Inflammatory macrophage (primary cell): Measurements from ENCODE around the gene PHOSPHO1.

Source experiments
- DNase-seq, 2 donors: peaks; one replicate each; pipeline ENCODE4 v3.0.0-alpha.2; 2020 to 2022

PHOSPHO1 gene

DNA sequence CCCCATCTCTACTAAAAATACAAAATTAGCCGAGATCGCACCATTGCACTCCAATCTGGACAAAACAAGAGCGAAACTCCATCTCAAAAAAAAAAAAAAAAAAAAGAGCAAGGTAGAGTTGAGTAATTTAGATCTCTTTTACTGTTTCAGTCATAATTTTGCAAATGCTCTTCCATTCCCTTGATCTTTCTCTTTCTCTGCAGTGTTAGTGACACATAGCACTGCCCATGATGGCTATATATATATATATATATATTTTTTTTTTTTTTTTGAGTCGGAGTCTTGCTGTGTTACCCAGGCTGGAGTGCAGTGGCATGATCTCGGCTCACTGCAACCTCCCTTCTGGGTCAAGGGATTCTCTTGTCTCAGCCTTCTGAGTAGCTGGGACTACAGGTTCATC, 12.2 kb upstream of the PHOSPHO1 start:
- no peak for DNase-seq

DNA sequence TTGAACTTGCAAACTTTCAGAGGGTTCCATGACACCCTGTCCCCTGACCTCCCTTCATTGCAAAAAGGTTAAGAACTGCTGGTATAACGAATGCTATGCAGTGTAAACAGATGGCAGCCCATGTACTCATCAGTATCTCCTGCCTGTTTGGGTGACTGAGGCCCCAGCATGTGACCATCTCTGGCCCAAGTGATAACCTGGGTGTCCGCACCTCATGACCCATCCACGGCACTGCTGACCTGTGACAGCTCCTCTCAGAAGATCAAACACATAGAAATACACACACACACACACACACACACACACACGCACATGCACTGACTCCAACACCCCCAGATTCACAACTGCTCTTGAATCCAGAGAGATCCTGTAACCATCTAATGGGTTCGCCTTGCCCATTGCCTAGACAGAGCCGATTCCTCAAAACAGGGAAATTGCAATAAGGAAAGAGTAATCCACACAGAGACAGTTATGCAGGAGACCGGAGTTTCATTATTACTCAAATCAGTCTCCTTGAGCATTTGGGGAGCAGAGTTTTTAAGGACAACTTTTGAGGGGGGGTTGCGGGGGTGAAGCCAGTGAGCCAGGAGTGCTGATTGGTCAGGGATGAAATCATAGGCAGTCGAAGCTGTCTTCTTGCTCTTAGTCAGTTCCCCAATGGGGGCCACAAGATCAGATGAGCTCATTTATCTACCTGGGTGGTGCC, 11.3 kb upstream of the PHOSPHO1 start:
- DNase-seq = no peak

DNA sequence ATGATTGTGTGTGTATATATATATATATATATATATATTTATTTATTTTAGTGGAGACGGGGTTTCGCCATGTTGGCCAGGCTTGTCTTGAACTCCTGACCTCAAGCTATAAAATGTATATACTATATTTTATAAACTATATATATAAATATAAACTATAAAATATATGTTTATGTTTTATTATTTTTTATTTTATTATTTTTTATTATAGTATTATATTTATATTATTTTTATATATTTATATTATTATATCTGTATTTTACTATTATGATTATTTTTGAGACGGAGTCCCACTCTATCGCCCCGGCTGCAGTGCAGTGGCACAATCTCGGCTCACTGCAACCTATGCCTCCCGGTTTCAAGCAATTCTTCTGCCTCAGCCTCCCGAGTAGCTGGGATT, 10.5 kb upstream of the PHOSPHO1 start:
- DNase-seq = no peak

DNA sequence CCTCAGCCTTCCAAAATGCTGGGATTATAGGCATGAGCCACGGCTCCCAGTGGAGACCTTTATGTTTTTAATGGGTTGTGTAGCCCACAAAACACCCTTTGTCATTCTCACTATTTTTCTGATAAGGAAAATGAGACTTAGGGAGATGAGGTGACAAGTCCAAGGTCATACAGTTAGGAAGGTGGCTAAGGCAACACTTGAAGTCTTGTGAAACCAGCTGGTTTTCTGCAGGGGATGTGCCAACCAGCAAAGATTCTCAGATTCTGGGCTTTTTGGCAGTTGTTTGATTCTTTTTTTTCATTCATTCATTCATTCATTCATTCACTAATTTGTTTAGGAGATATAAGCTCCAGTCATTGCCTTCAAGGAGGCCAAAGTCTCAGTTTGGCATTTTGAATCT, 10.0 kb upstream of the PHOSPHO1 start:
- no peak for DNase-seq

DNA sequence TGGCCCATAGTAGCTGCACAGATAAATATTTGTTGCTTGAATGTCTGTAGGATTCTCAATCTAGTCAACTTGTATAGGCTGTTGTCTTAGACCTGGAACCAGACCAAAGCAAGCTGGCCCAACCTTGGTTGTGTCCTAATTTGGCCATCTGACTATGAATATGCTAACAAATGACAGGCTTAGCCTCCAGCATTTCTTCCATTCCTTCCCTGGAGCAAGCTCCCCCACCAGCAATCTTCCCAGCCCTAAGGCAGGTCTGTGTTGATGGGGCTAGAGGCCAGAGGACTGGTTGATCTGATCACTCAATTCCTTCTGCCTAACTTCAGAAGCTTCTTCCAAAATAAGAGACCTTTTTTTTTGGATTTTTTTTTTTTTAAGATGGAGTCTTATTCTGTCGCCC, 9.4 kb upstream of the PHOSPHO1 start:
- DNase-seq = no peak

DNA sequence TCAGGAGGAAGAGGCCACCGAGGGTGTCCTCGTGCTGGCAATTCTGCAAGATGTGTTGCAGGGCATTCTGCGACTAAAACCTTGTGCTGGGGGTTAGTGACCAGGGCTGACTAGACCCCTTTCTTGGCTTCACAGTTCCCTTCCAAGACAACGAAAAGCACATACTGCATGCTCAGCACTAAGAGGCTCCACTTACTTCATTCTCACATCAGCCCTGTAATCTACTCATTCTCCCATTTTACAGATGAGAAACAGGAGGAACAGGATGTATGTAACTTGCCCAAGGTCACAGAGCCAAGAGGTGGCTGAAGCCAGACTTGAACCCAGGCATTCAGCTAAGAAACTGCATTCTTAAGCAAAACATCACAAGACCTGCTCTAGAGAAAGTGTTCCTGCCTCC, 5.3 kb upstream of the PHOSPHO1 start:
- no peak for DNase-seq

DNA sequence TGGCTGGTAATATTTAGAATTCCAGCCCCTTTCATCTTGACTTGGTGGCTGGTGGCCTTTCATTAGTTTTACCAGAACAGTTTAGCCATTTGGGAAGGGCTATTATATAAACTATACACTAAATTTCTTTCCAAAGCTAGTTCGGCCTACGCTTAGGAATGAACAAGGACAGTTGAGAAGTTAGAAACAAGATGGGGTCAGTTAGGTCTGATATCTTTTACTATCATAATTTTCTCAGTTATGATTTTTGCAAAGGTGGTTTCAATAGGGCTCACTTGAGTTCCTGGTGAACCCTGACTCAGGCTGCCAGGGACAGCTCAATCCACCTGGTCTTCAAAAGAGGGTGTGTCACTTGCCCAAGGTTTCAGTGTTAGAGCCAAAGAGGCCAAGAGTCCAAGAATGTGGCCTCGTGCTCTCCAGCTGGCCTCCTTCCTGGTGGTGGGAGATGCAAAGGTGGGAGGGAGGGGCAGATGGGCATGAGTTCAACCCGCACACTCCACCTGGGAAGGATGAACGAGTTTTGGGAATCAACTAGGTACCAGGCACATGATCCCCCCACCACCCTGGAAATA, 4.0 kb upstream of the PHOSPHO1 start:
- no peak for DNase-seq

DNA sequence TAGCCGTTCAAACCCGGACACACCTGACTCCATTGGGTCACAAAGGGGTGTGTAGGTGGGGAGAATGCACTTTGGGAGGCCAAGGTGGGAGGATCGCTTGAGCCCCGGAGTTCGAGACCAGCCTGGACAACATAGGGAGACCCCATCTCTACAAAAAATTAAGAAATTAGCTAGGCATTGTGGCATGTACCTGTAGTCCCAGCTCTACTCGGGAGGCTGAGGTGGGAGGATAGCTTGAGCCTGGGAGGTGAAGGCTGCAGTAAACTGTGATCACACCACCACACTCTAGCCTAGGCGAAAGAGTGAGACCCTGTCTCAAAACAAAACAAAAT, 942 bp upstream of the PHOSPHO1 start:
- no peak for DNase-seq

DNA sequence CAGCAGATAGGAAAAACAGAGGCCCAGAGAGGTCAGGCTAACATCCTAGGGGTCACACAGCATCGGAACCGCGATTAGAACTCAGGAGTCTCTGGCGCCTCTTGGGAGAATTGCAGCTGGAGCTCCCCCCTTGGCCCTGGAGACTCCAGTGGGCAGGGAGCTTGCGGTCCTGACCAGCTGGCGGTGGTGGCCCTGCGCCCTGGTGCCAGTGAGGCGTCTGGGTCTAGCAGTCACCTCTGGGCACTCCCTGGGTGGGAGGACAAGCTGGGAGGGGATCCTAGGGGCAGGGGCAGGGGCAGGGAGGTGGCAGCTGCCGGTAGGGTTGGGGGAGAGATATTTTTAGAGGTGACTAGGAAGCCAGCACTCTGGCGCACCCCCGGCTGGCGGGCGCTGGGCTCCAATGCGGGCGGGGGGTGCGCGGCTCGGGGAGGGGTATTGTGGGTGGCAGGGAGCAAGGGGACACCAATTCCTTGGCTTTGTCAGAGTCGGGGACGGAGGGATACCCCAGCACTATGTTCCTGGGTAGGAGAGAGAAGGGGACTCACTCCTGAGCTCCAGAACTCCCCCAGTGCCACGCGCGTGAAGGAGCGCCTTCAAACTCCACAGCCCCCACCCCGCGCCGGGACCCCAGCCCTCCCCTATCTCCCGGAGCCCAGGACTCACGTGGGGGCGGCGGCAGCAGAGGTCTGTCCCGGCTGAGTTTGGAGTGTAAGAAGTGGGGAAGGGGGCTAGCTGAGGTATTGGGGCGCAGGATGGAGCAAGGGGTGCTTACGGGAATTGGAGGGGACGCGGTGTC, 584 bp downstream of the PHOSPHO1 start:
- no peak for DNase-seq

DNA sequence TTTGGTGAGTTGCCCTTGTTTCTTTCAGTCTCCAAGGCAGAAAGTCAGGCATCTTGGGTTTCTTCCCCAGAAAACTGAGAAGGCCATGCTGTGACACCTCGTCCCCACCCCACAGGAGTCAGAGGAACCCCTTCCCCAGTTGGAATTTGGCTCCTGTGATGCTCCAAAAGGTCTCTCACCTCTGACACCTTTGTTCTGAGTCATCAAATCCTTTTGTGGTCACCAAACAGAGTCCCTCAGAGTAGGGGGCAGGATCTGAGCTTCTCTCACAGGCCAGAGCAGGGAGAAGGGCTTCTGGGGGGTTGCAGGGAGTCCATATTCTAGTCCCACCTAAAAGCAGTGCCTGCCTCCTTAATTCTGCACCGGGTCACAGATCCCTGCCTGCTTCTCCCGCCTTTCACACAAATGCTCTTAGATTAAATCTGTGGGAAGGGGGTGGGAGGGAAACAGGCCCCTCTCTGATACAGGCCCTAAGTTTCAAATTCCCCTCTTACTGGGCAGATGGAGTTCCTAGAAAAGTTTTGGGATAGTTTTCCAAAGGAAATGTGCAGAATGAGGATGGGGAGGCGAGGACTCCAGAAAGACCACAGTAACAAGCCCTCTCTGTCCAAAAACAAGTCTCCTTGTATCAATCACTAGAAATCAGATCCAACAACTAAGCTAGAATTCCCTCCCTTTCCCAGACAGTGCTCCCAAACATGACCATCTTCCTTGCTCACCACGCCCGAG, 1.3 kb downstream of the PHOSPHO1 start:
- no peak for DNase-seq

DNA sequence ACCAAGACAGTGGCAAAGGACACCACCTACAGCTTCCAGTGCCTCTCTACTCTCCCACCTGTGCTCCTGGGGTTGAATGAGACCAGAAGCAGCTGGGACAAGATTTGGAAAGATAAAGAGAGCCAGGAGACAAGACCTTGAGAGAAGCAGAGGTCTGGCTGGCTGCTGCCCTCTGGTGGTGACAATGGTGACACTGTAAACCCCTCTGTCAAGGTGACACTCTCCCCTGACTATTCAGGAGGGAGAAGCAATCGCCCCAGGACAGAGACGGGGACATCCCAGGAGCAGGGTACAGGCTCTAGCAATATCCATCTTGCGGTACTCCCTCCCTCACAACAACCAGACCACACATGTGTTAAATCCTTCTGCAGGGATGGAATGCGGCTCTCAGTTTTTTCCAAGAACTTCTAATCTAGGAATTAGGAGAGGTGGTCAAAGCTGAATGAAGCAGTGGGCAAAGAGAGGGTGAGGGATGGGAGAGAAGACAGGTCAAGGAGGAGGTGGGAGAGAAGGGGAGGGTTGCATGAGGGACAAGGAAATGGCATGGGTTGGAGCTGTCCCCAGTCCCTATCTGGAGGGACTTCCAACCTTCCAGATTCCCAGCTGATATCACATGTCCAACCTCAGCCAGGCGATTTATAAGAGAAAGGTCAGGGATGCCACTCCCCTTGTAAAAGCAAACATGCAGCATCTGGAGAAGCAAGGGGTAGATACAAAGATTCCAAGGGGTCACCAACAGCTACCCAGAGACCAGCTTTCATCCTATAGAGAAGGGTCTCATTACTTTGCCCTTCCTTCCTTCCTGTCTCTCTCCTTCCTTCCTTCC, 2.9 kb downstream of the PHOSPHO1 start:
- DNase-seq = peak; percentile 78 to 79

DNA sequence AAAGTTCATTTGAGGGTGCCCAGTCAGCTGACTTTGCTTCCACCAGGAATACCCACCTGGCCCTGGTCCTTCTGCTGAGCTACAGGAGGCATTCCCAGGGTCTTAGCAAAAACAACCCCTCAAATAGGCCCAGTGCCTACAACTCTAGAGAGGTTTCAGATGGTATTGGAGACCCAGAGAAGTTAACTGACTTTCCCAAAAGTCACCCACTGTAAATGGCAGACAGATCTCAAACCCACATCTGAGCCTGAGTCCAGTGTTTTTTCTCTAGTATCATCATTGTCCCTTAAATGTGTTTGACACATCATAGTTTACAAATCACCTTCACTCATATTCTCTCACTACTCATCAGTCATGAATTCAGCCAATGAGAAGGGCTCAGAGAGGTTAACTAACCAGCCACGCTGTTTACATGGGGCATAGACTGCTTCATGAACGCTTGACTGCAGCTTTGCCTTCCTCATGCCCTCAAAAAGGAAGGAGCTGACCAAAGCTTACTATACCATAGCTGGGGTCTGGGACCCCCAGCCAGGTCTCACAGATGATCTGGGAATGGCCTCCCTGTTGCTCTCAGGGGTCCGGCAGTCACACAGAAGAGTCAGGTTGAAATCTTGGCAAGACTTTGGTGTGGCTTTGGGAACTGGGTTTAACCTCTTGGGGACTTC, 3.7 kb downstream of the PHOSPHO1 start:
- DNase-seq = no peak

DNA sequence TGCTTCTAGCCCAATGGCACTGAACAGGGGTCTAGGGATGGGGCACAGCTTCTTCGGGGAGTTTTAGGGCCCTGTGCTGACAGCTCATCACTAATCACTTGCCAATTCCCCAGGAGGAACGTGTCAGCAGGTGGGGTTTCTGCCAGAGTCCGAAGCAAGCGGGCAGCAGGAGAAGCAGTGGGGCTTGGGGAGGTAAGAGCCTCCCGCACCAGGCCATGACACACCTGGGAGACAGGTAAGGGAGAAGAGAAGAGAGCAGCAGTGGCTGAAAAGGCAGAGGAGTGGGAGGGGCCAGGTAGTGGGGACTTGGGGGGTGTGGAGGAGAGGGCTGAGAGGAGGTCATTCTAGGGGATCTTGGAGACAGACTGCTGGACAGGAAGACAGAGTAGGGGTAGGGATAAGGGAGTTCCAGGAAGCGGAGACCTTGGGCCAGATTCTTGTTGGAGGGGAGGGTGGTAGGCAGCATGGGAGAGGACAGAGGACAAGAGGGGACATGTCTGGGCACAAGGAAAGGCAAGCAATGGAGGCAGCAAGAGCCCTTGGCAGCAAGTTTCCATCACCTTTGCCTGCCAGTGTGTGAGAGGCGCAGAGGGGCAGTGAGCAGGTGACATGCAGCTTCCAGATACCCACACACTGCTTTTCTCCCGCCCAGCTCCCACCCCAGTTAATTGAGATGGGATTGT, 4.9 kb downstream of the PHOSPHO1 start:
- no peak for DNase-seq

DNA sequence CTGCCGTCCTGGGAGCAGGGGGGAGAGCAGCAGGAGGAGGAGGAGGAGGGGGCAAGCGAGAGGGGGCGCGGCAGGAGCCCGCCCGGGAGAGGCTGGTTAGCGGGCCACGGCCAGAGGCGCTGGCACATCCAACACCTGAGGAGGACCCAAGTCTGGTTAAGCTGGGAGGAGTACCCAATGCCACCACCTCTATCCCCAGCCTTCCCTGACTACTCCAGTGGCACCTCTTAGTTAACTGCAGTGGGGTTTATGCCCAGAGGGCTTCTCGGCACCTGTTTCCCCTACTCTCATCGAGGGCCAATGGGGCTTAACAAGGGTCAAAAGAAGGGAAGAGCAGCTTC, 5.6 kb downstream of the PHOSPHO1 start:
- no peak for DNase-seq

DNA sequence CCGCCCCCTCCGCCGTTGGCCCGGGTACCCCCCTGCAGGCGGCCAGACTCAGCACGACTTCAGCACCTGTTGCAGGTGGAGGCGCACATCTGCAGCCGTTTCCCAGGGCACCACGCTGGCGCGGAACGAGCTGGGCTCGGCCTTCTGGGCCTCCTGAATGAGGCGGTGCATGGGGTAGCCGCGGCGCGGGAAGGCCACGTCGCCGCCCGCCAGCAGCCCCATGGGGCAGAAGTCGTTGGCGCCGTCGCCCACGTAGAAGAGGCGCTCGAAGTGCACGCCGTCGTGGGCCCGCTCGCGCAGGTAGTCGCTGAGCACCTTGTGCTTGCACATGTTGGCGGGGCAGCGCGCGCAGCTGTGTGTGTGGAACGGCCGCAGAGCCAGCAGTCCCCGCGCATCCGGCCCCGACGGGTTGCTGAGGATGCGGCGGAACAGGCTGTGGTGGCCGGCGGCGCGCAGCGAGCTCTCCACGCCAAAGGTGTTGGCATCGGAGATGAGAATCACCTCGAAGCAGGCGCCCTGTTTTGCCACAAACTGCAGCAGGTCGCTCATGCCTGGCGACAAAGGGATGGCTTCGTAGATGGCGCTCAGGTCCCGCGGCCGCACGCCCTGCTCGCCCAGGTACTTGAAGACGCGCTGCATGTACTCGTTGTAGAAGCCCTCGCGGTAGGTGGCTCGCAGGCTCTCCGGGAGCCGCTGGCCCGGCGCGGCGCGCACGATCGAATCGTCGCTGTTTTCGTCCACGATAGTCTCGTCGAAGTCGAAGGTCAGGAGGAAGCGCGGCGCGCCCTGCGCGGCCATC, 6.2 kb downstream of the PHOSPHO1 start:
- DNase-seq = no peak

DNA sequence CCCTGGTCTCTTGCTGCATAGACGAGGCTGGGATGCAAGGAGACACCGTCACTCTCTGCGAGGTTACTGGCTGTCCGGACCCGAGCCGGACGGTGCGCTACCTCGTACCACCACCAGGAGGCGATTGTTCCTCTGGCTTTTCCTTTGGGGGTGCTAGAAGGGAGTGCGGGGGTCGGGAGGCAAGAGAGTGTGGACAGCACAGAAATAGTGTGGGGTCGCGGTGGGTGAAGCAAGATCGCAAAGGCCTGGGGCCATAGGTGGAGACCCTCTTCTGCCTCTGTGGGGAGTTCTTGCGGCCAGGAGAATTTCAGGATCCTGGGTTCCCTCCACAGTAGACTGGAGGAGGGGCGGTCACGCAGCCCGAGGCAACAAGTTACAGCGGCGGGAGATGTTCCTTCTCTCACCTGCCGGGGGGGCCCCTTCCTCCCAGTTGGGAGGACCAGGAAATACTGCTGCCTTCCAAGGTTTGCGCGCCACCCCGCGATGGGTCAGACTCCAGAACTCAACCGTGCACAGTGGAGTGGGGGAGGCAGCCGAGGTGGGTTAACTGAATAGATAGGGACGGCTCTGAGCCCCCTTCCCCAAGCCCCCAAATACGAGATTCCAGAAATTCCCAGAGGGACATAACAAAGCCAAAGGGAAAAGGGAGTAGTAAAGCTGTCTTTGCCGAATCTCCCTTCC, 6.9 kb downstream of the PHOSPHO1 start:
- DNase-seq = peak; percentile 52 to 60

DNA sequence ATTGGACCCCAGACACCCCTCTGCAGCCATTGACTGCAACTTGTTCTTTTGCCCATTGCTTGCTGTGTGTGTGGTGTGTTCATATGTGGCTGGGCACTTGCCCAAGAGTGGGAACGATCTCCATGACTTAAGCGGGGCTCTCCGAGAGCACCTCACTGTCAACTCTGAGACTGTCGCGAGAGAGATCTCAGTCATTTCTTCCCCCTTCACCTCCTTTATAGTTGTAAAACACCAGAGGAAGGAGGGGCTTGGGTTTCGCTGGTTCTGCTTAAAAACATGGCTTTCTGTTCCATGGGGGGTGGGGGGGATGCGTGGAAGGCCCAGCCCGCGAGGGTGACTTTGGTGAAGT, 7.4 kb downstream of the PHOSPHO1 start:
- no peak for DNase-seq

DNA sequence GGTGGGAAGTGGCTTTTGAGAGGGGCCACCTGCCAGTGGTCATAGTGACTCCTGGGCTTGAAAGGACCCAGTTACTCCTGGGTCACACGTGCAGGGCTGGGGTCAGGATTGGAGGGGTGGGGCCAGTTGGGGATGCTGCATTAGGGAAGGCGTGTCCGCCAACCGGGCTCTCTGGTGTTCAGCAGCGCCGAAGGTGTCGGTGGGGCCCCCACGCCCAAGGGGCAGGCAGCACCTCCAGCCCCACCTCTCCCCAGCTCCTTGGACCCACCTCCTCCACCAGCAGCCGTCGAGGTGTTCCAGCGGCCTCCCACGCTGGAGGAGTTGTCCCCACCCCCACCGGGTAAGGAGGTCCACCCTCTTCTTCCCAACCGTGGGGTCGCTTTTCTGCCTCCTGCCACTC, 10.6 kb downstream of the PHOSPHO1 start:
- no peak for DNase-seq

DNA sequence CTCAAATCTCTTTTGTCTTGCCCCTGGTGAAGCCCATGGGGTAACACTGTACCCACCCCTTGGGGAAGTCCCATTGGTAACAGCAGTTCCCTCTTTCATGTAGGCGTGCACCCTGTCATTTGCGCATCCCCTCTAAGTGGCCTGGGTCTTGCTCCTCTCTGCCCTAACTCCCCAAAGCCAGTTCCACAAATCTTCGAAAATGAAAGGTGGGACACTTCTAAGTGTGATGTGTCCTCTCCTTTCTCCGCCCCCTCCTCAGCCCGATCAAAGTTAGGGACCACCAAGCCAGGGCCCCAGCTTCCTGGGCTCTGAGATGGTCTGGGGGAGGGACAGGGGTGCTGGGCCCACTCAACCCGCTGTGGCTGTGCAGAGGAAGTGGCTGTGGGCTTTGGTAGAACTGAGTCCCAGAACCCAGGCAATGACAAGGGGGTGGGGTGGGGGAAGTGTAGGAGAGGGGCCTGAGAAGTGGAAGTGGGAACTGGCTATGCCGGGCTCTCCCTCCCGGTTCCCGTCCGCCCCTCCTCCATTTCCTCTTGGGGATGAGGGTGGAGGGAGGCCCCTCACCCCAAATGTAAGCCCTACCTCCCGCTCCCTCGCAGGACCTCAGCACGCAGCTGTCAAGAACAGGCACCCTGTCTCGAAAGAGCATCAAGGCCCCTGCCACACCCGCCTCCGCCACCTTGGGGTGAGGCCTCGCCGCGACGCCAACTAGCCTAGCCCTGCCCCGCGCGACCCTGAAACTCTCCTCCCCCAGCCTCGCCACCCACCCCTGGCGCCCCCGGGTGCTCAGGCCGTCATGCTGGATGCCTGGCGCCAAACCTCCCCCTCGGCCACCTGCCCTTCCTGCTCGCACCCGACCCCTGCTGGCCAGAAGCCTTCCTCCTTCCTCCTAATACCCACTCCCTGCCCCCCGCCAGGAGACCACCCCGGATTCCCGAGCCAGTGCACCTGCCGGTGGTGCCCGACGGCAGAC, 11.4 kb downstream of the PHOSPHO1 start:
- DNase-seq = peak; percentile 88 to 90
